ENCODE results near the gene BBS7. TPM values are rescaled to one million over a fixed set of nuclear protein-coding genes. Genes with fewer than 3 reads are reported as not detected.

The BBS7 gene, protein sequence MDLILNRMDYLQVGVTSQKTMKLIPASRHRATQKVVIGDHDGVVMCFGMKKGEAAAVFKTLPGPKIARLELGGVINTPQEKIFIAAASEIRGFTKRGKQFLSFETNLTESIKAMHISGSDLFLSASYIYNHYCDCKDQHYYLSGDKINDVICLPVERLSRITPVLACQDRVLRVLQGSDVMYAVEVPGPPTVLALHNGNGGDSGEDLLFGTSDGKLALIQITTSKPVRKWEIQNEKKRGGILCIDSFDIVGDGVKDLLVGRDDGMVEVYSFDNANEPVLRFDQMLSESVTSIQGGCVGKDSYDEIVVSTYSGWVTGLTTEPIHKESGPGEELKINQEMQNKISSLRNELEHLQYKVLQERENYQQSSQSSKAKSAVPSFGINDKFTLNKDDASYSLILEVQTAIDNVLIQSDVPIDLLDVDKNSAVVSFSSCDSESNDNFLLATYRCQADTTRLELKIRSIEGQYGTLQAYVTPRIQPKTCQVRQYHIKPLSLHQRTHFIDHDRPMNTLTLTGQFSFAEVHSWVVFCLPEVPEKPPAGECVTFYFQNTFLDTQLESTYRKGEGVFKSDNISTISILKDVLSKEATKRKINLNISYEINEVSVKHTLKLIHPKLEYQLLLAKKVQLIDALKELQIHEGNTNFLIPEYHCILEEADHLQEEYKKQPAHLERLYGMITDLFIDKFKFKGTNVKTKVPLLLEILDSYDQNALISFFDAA
- 51.0 TPM for total RNA-seq

DNA sequence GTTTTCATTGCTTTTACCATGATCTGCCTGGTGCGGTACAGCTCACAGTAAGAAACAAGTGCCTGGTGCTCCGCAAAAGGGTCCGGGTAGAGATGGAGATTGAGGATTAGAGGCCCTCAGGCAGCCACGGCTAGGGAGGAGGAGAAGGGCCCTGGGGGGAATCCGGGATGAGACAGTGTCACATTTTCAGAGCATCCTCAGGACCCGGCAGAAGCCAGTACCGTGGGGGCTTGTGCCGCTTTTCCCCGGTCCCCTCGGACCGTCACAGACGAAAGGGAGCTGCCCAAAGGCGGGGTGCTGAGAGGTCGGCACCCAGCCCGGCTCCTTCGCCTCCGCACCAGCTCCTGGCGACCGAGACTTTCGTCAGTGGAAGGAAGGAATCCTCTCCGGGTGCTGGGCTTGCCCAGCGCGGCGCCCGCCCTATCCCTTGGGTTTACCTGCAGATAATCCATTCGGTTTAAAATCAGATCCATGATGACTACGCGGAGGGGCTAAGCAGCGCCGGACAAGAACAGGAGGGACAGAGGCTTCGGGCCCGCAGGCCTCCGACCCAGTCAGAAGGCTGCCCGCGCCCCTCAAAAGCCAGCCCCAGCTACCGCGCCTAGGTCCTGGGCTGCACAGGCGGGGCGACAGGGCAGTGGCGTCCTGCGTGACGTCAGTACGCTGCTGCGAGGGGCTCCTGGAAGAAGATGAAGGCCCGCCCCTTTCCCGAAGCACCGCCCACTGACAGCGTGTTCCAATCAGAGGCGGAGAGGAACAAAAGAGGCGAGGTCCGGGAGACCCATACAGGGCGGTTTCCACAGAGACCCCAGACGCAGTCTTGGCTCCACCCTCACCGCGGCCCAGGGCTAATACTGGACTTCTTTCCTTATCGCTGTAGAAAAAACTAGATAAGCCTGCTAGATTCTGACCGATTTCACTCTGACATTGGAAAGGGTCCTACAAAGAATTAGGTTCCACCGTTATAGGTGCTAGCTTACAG is at the start of gene BBS7:
Gene BBS7 (minus strand): TSS at position 634 of the 982 bp plus-strand sequence. CDS start 161 bp downstream, at position 473.

DNA sequence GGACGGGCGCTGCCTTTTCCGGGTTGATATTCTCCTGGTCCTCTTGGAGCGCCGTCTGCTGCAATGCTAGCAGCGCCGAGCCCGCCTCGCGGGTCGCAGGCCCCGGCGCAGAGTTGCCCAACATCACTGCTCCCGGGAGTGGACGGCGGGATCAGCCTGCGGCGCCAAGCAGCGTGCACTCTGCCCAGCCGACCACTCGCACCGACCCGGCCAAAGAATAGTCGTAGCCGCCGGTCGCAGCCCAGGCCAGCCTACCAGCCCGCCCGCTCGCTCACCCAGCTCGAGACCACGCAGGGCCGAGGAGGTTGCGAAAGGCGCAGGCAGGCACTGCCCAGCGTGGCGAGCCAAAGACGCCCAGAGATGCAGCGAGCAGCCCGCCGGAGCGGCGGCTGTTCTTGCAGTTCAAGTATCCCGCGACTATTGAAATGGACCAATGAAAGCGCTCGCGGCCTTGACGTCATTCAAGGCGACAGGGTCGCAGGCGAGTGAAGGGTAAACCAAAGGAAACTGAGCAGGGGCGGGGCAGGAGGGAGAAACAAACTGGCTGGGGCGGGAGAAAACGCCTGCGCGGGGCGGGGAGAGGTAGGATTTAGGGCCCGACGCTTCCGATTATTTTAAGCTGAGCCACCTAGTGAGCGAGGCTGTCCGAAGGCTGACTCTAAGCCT is 46.6 kb downstream of the BBS7 start, which contains the start of gene CCNA2:
Gene CCNA2 (minus strand): TSS at position 379 of the 666 bp plus-strand sequence. CDS start 255 bp downstream, at position 124.

DNA sequence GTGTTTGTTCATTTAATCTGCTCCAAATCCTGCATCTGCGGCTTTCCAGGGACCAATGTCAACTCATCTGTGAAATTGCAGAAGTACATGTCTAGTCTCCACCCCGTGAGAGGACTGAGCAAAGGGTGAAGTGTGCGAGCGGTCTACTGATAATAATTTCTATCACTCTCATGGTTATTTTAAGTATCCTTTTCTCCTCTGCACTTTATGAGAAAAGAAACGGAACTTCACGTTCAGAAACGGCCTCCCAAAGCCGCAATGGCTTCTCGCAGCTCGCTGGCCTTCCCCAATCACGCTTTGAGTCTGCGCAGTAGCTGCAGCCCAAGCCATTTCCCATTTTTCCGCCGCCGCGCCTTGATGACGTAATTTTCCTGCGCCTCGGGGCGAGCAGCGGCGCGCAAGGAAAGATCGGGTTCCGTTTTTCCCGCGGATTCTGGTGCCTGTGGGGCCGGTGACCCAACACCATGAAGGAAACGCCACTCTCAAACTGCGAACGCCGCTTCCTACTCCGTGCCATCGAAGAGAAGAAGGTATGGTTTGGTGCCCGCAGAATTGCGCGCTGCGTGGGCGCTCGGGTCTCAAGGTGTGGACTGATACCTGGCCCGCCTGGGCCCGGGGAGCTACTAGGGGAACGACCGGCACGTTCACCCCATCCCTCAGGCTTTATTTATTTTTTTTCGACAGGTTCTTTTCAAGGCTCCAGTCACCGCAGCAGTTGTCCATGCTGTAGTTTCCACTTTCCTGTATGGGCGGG is 69.1 kb downstream of the BBS7 start, which contains the start of gene EXOSC9:
Gene EXOSC9 (plus strand): TSS at position 363 of the 754 bp plus-strand sequence. CDS start 102 bp downstream, at position 465.

Other genes starting within 250 kb of the BBS7 start
- gene ANXA5, start 173.5 kb downstream of the BBS7 start, total RNA-seq: 28.5 TPM
- 0.94 TPM for gene SMIM43, start 105.3 kb downstream of the BBS7 start, total RNA-seq
- gene EXOSC9, start 69.2 kb downstream of the BBS7 start, total RNA-seq: 27.9 TPM
- 10.3 TPM for gene CCNA2, start 46.6 kb downstream of the BBS7 start, total RNA-seq
- 15.3 TPM for gene TRPC3, start 81.6 kb upstream of the BBS7 start, total RNA-seq

All from parietal lobe (tissue), 1 donor.